Spleen (tissue), 11 donors: Measurements from ENCODE around the gene SLC1A7. TPM values are rescaled to one million over a fixed set of nuclear protein-coding genes. Genes with fewer than 3 reads are reported as not detected.
A peak's percentile ranks its signal among the peaks of the same experiment; 100 is the strongest.

Experiments used
- DNase-seq: peaks from one replicate; pipeline ENCODE4 v3.0.0-alpha.2; 2020
- H3K27ac ChIP-seq, 8 donors: fragments of 200-600 bp; sonication (generic) in 7 of 8; 1 replicate in 4 of 8; 2 replicates in 4 of 8; pipeline versions ENCODE4 v1.5.0 to v1.8.0; 2016 to 2021; ENCODE audit warnings: inconsistent platforms in 4 of 8, mild to moderate bottlenecking in 4 of 8, moderate library complexity in 1 of 8
- H3K27me3 ChIP-seq, 7 donors: fragments of 200-600 bp; sonication (generic) in 6 of 7; replicated peaks in 1 of 7; 1 replicate in 4 of 7; 2 replicates in 3 of 7; pipeline versions ENCODE4 v1.5.0 to v1.8.0; 2016 to 2021; ENCODE audit warnings: inconsistent platforms in 3 of 7, mild to moderate bottlenecking in 1 of 7
- H3K36me3 ChIP-seq, 6 donors: fragments of 200-600 bp; sonication (generic) in 5 of 6; 1 replicate in 4 of 6; 2 replicates in 2 of 6; pipeline versions ENCODE4 v1.5.0 to v1.8.0; 2016 to 2021; ENCODE audit warnings: inconsistent platforms in 2 of 6
- H3K4me1 ChIP-seq, 6 donors: fragments of 200-600 bp; sonication (generic) in 5 of 6; 1 replicate in 3 of 6; 2 replicates in 3 of 6; pipeline versions ENCODE4 v1.5.0 to v1.8.0; 2016 to 2021; ENCODE audit warnings: inconsistent platforms in 3 of 6
- H3K4me3 ChIP-seq, 8 donors: fragments of 200-600 bp; sonication (generic) in 7 of 8; 1 replicate in 4 of 8; 2 replicates in 4 of 8; pipeline versions ENCODE4 v1.5.0 to v1.8.0; 2016 to 2021; ENCODE audit warnings: inconsistent platforms in 4 of 8, mild to moderate bottlenecking in 4 of 8, moderate library complexity in 2 of 8
- H3K9me3 ChIP-seq, 8 donors: fragments of 200-600 bp; sonication (generic) in 7 of 8; 1 replicate in 4 of 8; 2 replicates in 4 of 8; pipeline versions ENCODE4 v1.5.0 to v1.8.0; 2016 to 2021; ENCODE audit warnings: inconsistent platforms in 4 of 8
- POLR2A ChIP-seq, 3 donors: fragments of 450-650 bp; IDR thresholded peaks; one replicate each; pipeline ENCODE4 v1.5.1; 2017; ENCODE audit warnings: antibody characterized with exemption in 3 of 3, mild to moderate bottlenecking in 1 of 3
- POLR2AphosphoS5 ChIP-seq, 3 donors: sonication (generic); formaldehyde crosslinking; IDR thresholded peaks; one replicate each; pipeline ENCODE4 v1.5.1; 2017; ENCODE audit warnings: antibody characterized with exemption in 3 of 3
- WGBS, 5 donors: extraction: QIAGEN DNeasy Blood & Tissue Kit in 3 of 5; methylation state at CpG; one replicate each; pipeline versions ENCODE4 v1.1.5 to v1.1.7; 2013 to 2018; 5-methylcytosine and 5-hydroxymethylcytosine counted together
- intact Hi-C: fragments of 100-400 bp; cut with DNase I; formaldehyde crosslinking; loops from one replicate; pipeline ENCODE4 v1.15.0; 2023; ENCODE audit warnings: low total_unique reads
- polyA plus RNA-seq, 3 donors: library from polyadenylated mRNA; stranded (reverse); fragments of 200-250 nt; gene quantifications; one replicate each; pipeline ENCODE4 v1.2.1, GENCODE V29; 2013
- total RNA-seq, 7 donors: library from RNA; depleted of rRNA in 3 of 7; stranded (reverse); fragments of >200 nt in 3 of 7; fragmentation: NEBNext Ultra II Directional in 4 of 7; extraction: Animal tissue kit (Norgen Biotek cat#: 25700) in 4 of 7; gene quantifications; one replicate each; pipeline versions ENCODE4 v1.1.0 to v1.2.1, GENCODE V29; 2016 to 2021
- TF ChIP-seq, protein P1 (sequence below), 11 experiments: fragments of 200-600 bp in 7 of 11; fragments of 450-650 bp in 4 of 11; sonication (generic) in 4 of 11; IDR thresholded peaks in 8 of 11; conservative IDR thresholded peaks in 3 of 11; 1 replicate in 7 of 11; 2 replicates in 4 of 11; pipeline versions ENCODE4 v1.4.0 to v1.8.0; 2016 to 2021; ENCODE audit warnings: antibody characterized with exemption in 11 of 11, inconsistent platforms in 4 of 11, mild to moderate bottlenecking in 1 of 11
- donor health status: healthy with polysubstance abuse.
- donor health status: DM: no; HTN: no; CAD: no; lungs with moderate emphysema.
- donor health status: DM: no; HTN: no; CAD: no.
- donor health status: Bipolar disorder and iron deficiency.
- donor health status: healthy.
- donor health status: DM: no; HTN: no; CAD: no.
- donor health status: DM: yes; HTN: yes; CAD: no.

Gene SLC1A7
- total and polyA plus RNA-seq, 10 donors, result 0.02 to 0.19 (median 0.08) TPM; not detected in 6

DNA sequence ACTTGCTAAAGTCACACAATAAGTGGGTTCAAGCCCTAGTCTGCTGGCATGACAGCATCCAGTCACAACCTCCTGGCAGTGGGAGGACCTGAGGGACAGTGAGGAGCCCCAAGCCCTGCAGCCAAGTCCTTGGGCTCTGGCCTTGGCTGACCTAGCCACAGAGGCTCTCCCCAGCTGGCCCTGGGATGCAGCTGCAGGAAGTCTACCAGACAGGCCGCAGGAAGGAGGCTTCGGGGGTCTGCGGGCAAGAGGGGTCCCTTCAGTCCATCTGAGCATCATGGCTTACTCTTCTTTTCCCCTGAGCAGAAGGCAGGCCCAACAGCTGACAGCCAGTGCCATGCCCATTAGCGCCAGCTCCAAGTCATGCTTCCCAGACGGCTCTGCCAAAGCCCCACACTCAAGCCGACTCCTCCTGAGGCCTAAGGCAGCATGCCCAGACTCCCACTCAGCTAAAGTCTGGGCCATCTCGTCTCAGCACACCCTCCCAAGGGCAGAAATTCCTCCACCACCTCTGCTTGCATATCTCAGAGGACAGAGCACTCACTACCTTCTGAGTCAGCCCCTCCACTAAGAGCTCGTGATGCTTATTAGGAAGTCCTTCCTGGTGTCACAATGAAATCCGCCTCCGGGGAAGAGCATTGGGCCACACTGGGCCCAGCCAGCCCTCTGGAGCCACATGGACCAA, 20.1 kb downstream of the SLC1A7 start:
- 65 to 81% (median 78%) methylated on average over 7 to 10 of the region's 10 CpGs for WGBS, 5 donors
- Histone ChIP-seq H3K9me3 (no peaks in the 10 kb centered on the region), H3K27me3 (peaks cover 0 to 22% (median 0%) of the 10 kb centered on the region in 7 donors), H3K27ac (peak overlapping the region in 1 of 8 donors; percentile 31), H3K4me3 (no peak overlapping the region), H3K36me3 (no peaks in the 10 kb centered on the region), H3K4me1 (no peaks in the 10 kb centered on the region)
- no peak for DNase-seq
- TF ChIP-seq POLR2A (IDR thresholded peaks at IDR 0.05), result no peak
- TF ChIP-seq, protein P1, sequence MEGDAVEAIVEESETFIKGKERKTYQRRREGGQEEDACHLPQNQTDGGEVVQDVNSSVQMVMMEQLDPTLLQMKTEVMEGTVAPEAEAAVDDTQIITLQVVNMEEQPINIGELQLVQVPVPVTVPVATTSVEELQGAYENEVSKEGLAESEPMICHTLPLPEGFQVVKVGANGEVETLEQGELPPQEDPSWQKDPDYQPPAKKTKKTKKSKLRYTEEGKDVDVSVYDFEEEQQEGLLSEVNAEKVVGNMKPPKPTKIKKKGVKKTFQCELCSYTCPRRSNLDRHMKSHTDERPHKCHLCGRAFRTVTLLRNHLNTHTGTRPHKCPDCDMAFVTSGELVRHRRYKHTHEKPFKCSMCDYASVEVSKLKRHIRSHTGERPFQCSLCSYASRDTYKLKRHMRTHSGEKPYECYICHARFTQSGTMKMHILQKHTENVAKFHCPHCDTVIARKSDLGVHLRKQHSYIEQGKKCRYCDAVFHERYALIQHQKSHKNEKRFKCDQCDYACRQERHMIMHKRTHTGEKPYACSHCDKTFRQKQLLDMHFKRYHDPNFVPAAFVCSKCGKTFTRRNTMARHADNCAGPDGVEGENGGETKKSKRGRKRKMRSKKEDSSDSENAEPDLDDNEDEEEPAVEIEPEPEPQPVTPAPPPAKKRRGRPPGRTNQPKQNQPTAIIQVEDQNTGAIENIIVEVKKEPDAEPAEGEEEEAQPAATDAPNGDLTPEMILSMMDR (IDR thresholded peaks at IDR 0.05 in 8 of 11, conservative IDR thresholded peaks at IDR 0.05 in 3 of 11), result no peak
- no peak for TF ChIP-seq POLR2AphosphoS5 (IDR thresholded peaks at IDR 0.05)
- intact Hi-C loops, result no loop called here

DNA sequence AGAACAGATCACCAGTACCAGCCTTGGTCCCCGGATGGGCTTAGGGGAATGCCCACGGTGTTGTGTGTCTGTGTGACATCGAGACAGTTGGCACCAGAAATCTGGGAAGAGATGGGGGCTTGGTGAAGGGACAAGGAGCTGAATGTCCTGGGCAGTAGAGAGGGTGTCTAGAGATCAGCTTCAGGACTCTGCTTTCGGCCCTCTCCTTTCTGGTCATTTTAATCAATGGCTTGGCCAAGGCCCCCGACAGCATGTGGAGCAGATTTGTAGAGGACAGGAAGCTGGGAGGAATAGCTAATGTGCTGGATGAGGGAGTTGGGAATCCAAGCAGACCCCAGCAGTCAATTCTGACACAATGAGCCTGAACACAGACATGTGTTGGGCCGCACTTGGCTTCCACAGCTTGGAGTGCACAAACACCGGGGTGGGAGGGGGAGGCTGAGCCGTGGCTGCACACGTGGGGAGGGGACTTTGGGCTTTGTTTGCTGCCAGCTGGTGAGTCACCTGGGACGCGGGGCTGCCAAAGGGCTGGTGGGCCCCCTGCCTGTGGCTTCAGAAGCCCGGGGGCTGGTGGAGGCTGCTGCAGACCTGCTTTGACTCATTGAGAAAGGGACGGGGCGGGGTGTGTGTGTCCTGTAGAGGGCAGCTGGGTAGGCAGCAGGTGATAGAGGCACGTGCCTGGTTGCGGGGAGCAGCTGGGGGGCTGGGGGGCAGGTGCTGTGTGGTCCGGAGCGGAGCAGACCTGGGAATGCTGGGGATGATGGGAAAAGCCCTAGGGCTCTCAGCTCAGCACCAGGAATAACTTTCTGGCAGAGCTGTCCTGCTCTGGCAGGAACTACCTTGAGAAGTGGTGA, 20.9 kb downstream of the SLC1A7 start:
- TF ChIP-seq POLR2A (IDR thresholded peaks at IDR 0.05) (no peak), POLR2AphosphoS5 (IDR thresholded peaks at IDR 0.05) (no peak)
- TF ChIP-seq, protein P1 (IDR thresholded peaks at IDR 0.05 in 8 of 11, conservative IDR thresholded peaks at IDR 0.05 in 3 of 11), result no peak
- H3K27ac ChIP-seq, result no peak overlapping the region
- no peak for DNase-seq

DNA sequence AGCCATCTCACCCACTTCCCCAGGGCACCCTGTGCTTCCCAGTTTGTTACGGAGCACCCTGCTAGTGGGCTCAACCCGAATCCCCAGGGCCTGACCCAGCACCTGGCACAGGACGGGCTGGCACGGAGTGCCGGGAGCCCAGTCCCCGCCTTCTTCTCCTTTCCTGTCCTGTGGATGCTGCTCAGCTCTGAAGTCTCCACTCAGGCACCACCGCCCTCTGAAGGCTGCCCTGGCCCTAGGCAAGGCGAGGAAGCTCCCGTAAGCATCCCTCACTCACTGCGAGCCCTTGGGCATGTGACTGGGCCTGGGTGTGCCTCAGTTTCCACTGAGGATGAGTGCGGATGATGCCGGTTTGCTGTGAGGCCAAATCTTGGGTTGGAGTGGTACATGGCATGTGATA, 21.8 kb downstream of the SLC1A7 start:
- Histone ChIP-seq H3K9me3 (no peaks in the 10 kb centered on the region), H3K4me1 (no peaks in the 10 kb centered on the region), H3K36me3 (no peaks in the 10 kb centered on the region), H3K27me3 (peaks cover 0 to 26% (median 0%) of the 10 kb centered on the region in 7 donors), H3K4me3 (no peak overlapping the region), H3K27ac (no peak overlapping the region)
- TF ChIP-seq, protein P1 (IDR thresholded peaks at IDR 0.05 in 8 of 11, conservative IDR thresholded peaks at IDR 0.05 in 3 of 11), result no peak
- TF ChIP-seq POLR2A (IDR thresholded peaks at IDR 0.05), result no peak
- TF ChIP-seq POLR2AphosphoS5 (IDR thresholded peaks at IDR 0.05), result no peak
- 72 to 83% (median 76%) methylated on average over 11 to 12 of the region's 12 CpGs for WGBS, 5 donors
- DNase-seq, result no peak
- intact Hi-C loops, result no loop called here

More for the DNA sequence above, 20.9 kb downstream of the SLC1A7 start:
- peaks cover 0 to 25% (median 0%) of the 10 kb centered on the region in 7 donors for H3K27me3 ChIP-seq
- H3K9me3 ChIP-seq, result no peaks in the 10 kb centered on the region
- WGBS, 5 donors, result 62 to 86% (median 68%) methylated on average over 13 to 18 of the region's 18 CpGs
- intact Hi-C loops, result no loop called here
- H3K4me3 ChIP-seq, result no peak overlapping the region
- no peaks in the 10 kb centered on the region for H3K4me1 ChIP-seq
- no peaks in the 10 kb centered on the region for H3K36me3 ChIP-seq

DNA sequence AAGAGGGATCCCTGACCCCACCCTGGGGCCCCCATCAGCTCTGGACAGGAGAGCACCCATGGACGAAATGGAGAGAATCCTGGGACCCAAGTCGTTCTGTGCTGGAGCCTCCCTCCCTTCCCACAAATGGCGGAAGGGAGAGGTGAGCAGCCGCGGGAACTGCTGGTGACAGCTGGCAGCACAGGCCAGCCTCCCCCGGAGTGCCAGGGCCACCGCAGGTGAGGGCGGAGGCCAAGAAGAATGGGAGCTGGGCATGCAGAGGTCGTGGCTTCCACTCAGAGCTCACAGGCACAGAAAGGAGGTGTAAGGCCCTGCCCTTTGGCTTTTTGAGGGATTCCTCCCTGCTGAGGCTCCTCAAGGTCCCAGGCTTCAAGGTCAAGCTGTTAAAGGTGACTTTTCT, 24.6 kb downstream of the SLC1A7 start:
- intact Hi-C loops, result no loop called here
- Histone ChIP-seq H3K4me3 (no peak overlapping the region), H3K4me1 (no peaks in the 10 kb centered on the region), H3K27ac (no peak overlapping the region), H3K27me3 (peaks cover 0 to 34% (median 0%) of the 10 kb centered on the region in 7 donors), H3K36me3 (no peaks in the 10 kb centered on the region), H3K9me3 (no peaks in the 10 kb centered on the region)
- 87 to 96% (median 90%) methylated on average over 9 of the region's 9 CpGs for WGBS, 5 donors
- TF ChIP-seq POLR2AphosphoS5 (IDR thresholded peaks at IDR 0.05) (no peak), POLR2A (IDR thresholded peaks at IDR 0.05) (no peak)
- TF ChIP-seq, protein P1 (IDR thresholded peaks at IDR 0.05 in 8 of 11, conservative IDR thresholded peaks at IDR 0.05 in 3 of 11), result no peak
- DNase-seq, result no peak
